Fibroblast of skin of scalp (primary cell): ENCODE measurements around the gene ITGA2B.
"Not testable (repeated sequence)": the region's sequence is repeated elsewhere in the genome, so short reads cannot be mapped to it uniquely, and the experiment has no call there.

Source experiments
- DNase-seq: peaks from one replicate; pipeline ENCODE4 v3.0.0-alpha.2; 2013

Gene ITGA2B

GRCh38 chr17:44368391-44369243, 20.8 kb downstream of the ITGA2B start:
- DNase-seq, result not testable (repeated sequence)

- DNase-seq, result no peak
These were observed 22.0 kb downstream of the ITGA2B start for GRCh38 chr17:44367231-44367979.

- DNase-seq, result not testable (repeated sequence)
These were observed 24.4 kb downstream of the ITGA2B start for GRCh38 chr17:44365051-44365450.

GRCh38 chr17:44363613-44364159, 25.8 kb downstream of the ITGA2B start, which contains the start of gene FAM171A2:
Gene FAM171A2 (minus strand): TSS chr17:44363853. CDS start chr17:44363714, 139 bp downstream.
- peak; percentile 68 for DNase-seq

- peak; percentile 18 for DNase-seq
These were observed 26.4 kb downstream of the ITGA2B start for GRCh38 chr17:44362949-44363612.

GRCh38 chr17:44362459-44362948, 26.9 kb downstream of the ITGA2B start:
- DNase-seq, result no peak

GRCh38 chr17:44361292-44362260, 27.9 kb downstream of the ITGA2B start:
- DNase-seq, result no peak

GRCh38 chr17:44360826-44361225, 28.6 kb downstream of the ITGA2B start:
- DNase-seq, result peak; percentile 48

- no peak for DNase-seq
These were observed 29.3 kb downstream of the ITGA2B start for GRCh38 chr17:44360144-44360533.

GRCh38 chr17:44359458-44360143, 29.8 kb downstream of the ITGA2B start:
- no peak for DNase-seq

GRCh38 chr17:44359006-44359405, 30.4 kb downstream of the ITGA2B start:
- DNase-seq, result no peak

GRCh38 chr17:44358066-44358465, 31.4 kb downstream of the ITGA2B start:
- no peak for DNase-seq

- no peak for DNase-seq
These were observed 33.2 kb downstream of the ITGA2B start for GRCh38 chr17:44356241-44356640.

- DNase-seq, result no peak
These were observed 33.8 kb downstream of the ITGA2B start for GRCh38 chr17:44355642-44356099.

GRCh38 chr17:44354582-44355561, 34.6 kb downstream of the ITGA2B start:
- no peak for DNase-seq

- DNase-seq, result no peak
These were observed 35.6 kb downstream of the ITGA2B start for GRCh38 chr17:44353672-44354331.

GRCh38 chr17:44352828-44353671, 36.4 kb downstream of the ITGA2B start:
- no peak for DNase-seq
